ENCODE results near the gene SH3BP5. TPM values are rescaled to one million over a fixed set of nuclear protein-coding genes. Genes with fewer than 3 reads are reported as not detected.

Gene SH3BP5
- total RNA-seq, 2 donors from 2014 or later, result 14.4 to 18.4 TPM

GRCh38 chr3:15290736-15291135 lies 41.6 kb downstream of the SH3BP5 start:
- TF ChIP-seq CTCF (IDR thresholded peaks at IDR 0.05), result no peak
- DNase-seq (ENCODE audit: low spot score), result no peak
- no peaks in the 10 kb centered on the region for H3K36me3 ChIP-seq
- peak overlapping the region in 1 of 2 donors; percentile 47 for H3K27ac ChIP-seq
- H3K4me1 ChIP-seq, result peaks cover 0 to 50% of the 10 kb centered on the region in 2 donors
- H3K27me3 ChIP-seq, result no peaks in the 10 kb centered on the region
- H3K4me3 ChIP-seq, result no peak overlapping the region
- H3K9me3 ChIP-seq, result no peaks in the 10 kb centered on the region

GRCh38 chr3:15289661-15290060 lies 42.7 kb downstream of the SH3BP5 start:
- no peak overlapping the region for H3K27ac ChIP-seq
- DNase-seq (ENCODE audit: low spot score), result no peak
- no peak for TF ChIP-seq CTCF (IDR thresholded peaks at IDR 0.05)
- no peaks in the 10 kb centered on the region for H3K27me3 ChIP-seq
- no peaks in the 10 kb centered on the region for H3K9me3 ChIP-seq
- H3K36me3 ChIP-seq, result no peaks in the 10 kb centered on the region
- peaks cover 0 to 46% of the 10 kb centered on the region in 2 donors for H3K4me1 ChIP-seq
- no peak overlapping the region for H3K4me3 ChIP-seq

GRCh38 chr3:15288331-15289035 lies 43.9 kb downstream of the SH3BP5 start:
- H3K36me3 ChIP-seq, result no peaks in the 10 kb centered on the region
- no peak for DNase-seq (ENCODE audit: low spot score)
- H3K27me3 ChIP-seq, result no peaks in the 10 kb centered on the region
- H3K4me3 ChIP-seq, result no peak overlapping the region
- H3K4me1 ChIP-seq, result peaks cover 0 to 47% of the 10 kb centered on the region in 2 donors
- H3K9me3 ChIP-seq, result no peaks in the 10 kb centered on the region
- peak overlapping the region; percentile 61 to 66 for H3K27ac ChIP-seq
- no peak for TF ChIP-seq CTCF (IDR thresholded peaks at IDR 0.05)

- H3K36me3 ChIP-seq, result no peaks in the 10 kb centered on the region
- peak; percentile 96 for DNase-seq (ENCODE audit: low spot score)
- H3K4me1 ChIP-seq, result peaks cover 0 to 39% of the 10 kb centered on the region in 2 donors
- H3K9me3 ChIP-seq, result no peaks in the 10 kb centered on the region
- H3K4me3 ChIP-seq, result no peak overlapping the region
- peak overlapping the region; percentile 61 to 66 for H3K27ac ChIP-seq
- no peak for TF ChIP-seq CTCF (IDR thresholded peaks at IDR 0.05)
- H3K27me3 ChIP-seq, result no peaks in the 10 kb centered on the region
These were observed 44.6 kb downstream of the SH3BP5 start for GRCh38 chr3:15287565-15288330.

GRCh38 chr3:15286022-15286421 lies 46.4 kb downstream of the SH3BP5 start:
- Histone ChIP-seq H3K4me3 (no peak overlapping the region), H3K4me1 (peaks cover 0 to 22% of the 10 kb centered on the region in 2 donors), H3K27ac (peak overlapping the region in 1 of 2 donors; percentile 61), H3K9me3 (no peaks in the 10 kb centered on the region), H3K36me3 (no peaks in the 10 kb centered on the region), H3K27me3 (no peaks in the 10 kb centered on the region)
- no peak for DNase-seq (ENCODE audit: low spot score)
- TF ChIP-seq CTCF (IDR thresholded peaks at IDR 0.05), result no peak

All from right atrium auricular region (tissue), 2 donors.